NK-92 treated with Interleukin-12 subunit alpha and Interleukin-12 subunit beta, amount 100 ng/mL, for 24 hours (cell line): ENCODE data around the gene CCRL2.
"Not testable (repeated sequence)": the region's sequence is repeated elsewhere in the genome, so short reads cannot be mapped to it uniquely, and the experiment has no call there.

Experiments used
- DNase-seq: peaks from one replicate; lab custom pipeline; 2025; lab: John Stamatoyannopoulos, UW

The CCRL2 gene

GRCh38 chr3:46405301-46406019 is 1.6 kb upstream of the CCRL2 start:
- DNase-seq: no peak

- no peak for DNase-seq
Observed at GRCh38 chr3:46406443-46406787, 644 bp upstream of the CCRL2 start.

GRCh38 chr3:46407970-46408369 is 911 bp downstream of the CCRL2 start:
- no peak for DNase-seq

GRCh38 chr3:46408853-46409252 is 1.8 kb downstream of the CCRL2 start:
- no peak for DNase-seq

- DNase-seq: no peak
Observed at GRCh38 chr3:46409739-46410489, 2.9 kb downstream of the CCRL2 start.

- no peak for DNase-seq
Observed at GRCh38 chr3:46410669-46411068, 3.6 kb downstream of the CCRL2 start.

- no peak for DNase-seq
Observed at GRCh38 chr3:46411271-46411670, 4.2 kb downstream of the CCRL2 start.

- no peak for DNase-seq
Observed at GRCh38 chr3:46412786-46413298, 5.8 kb downstream of the CCRL2 start.

GRCh38 chr3:46413951-46414350 is 6.9 kb downstream of the CCRL2 start:
- DNase-seq: no peak

- no peak for DNase-seq
Observed at GRCh38 chr3:46414739-46415138, 7.7 kb downstream of the CCRL2 start.

- no peak for DNase-seq
Observed at GRCh38 chr3:46416125-46416810, 9.2 kb downstream of the CCRL2 start.

GRCh38 chr3:46416811-46417510 is 9.9 kb downstream of the CCRL2 start:
- DNase-seq: no peak

- DNase-seq: no peak
Observed at GRCh38 chr3:46417841-46418611, 11.0 kb downstream of the CCRL2 start.

GRCh38 chr3:46419816-46420215 is 12.8 kb downstream of the CCRL2 start:
- DNase-seq: no peak

GRCh38 chr3:46420931-46421330 is 13.9 kb downstream of the CCRL2 start:
- DNase-seq: no peak

- no peak for DNase-seq
Observed at GRCh38 chr3:46422617-46423016, 15.6 kb downstream of the CCRL2 start.

GRCh38 chr3:46423588-46423987 is 16.5 kb downstream of the CCRL2 start:
- no peak for DNase-seq

GRCh38 chr3:46426476-46426875 is 19.4 kb downstream of the CCRL2 start:
- DNase-seq: not testable (repeated sequence)

- DNase-seq: not testable (repeated sequence)
Observed at GRCh38 chr3:46427404-46427803, 20.3 kb downstream of the CCRL2 start.

- no peak for DNase-seq
Observed at GRCh38 chr3:46427916-46428833, 21.1 kb downstream of the CCRL2 start.
